ENCODE results near the gene CECR2. TPM values are rescaled to one million over a fixed set of nuclear protein-coding genes. Genes with fewer than 3 reads are reported as not detected.

Gene CECR2
- polyA plus RNA-seq, 1 donor from 2014 or later, result 2.1 TPM

- Histone ChIP-seq H3K9ac (ENCODE audit: low read length) (peak overlapping the region; percentile 57), H2AFZ (ENCODE audit: low read depth, low read length) (no peak overlapping the region)
These were observed 1.1 kb upstream of the CECR2 start for GRCh38 chr22:17368144-17368543.

More at GRCh38 chr22:17368144-17368543, 1.1 kb upstream of the CECR2 start:
- peak overlapping the region; percentile 37 for H3K4me2 ChIP-seq (ENCODE audit: low read length)
- peak overlapping the region; percentile 68 for H3K4me3 ChIP-seq (ENCODE audit: low read length)
- H3K9me3 ChIP-seq (ENCODE audit: low read length), result no peaks in the 10 kb centered on the region
- H3K79me2 ChIP-seq (replicated peaks; ENCODE audit: insufficient read depth, low read length), result peaks cover 30% of the 10 kb centered on the region
- H3F3A ChIP-seq (ENCODE audit: insufficient read depth, low read length, poor library complexity, severe bottlenecking), result no peaks in the 10 kb centered on the region
- TF ChIP-seq MXI1 (conservative IDR thresholded peaks at IDR 0.05; ENCODE audit: poor library complexity, severe bottlenecking) (no peak), EP300 (conservative IDR thresholded peaks at IDR 0.05; ENCODE audit: poor library complexity, severe bottlenecking) (no peak), CTCF (IDR thresholded peaks at IDR 0.05; ENCODE audit: poor library complexity, severe bottlenecking) (no peak), SMC3 (conservative IDR thresholded peaks at IDR 0.05; ENCODE audit: poor library complexity) (no peak), REST (IDR thresholded peaks at IDR 0.05; ENCODE audit: borderline replicate concordance) (no peak), RAD21 (conservative IDR thresholded peaks at IDR 0.05) (no peak), EZH2 (IDR thresholded peaks at IDR 0.05; ENCODE audit: borderline replicate concordance, insufficient read depth, low read length, poor library complexity, severe bottlenecking) (no peak), POLR2AphosphoS5 (IDR thresholded peaks at IDR 0.05) (no peak), TAF1 (IDR thresholded peaks at IDR 0.05; ENCODE audit: low read depth) (no peak)
- no peak overlapping the region for H3K27ac ChIP-seq (ENCODE audit: low read length)
- no peaks in the 10 kb centered on the region for H4K20me1 ChIP-seq (ENCODE audit: insufficient read depth)
- no peaks in the 10 kb centered on the region for H3K9me2 ChIP-seq (ENCODE audit: insufficient read depth, low read length)
- H3K27me3 ChIP-seq (ENCODE audit: insufficient read depth, low read depth, low read length), result no peaks in the 10 kb centered on the region
- H3K36me3 ChIP-seq (ENCODE audit: insufficient read depth, low read length), result no peaks in the 10 kb centered on the region
